SK-N-MC (cell line): ENCODE results near the gene SPRED3.

Source experiments
- DNase-seq: peaks from one replicate; pipeline ENCODE4 v3.0.0-alpha.2; 2011; ENCODE audit warnings: low read depth, low spot score
- H3K27ac ChIP-seq: fragments of 200-600 bp; sonication (generic); 2 replicates; pipeline ENCODE4 v1.5.1; 2016; ENCODE audit warnings: mixed run types
- H3K36me3 ChIP-seq: fragments of 200-600 bp; sonication (generic); 2 replicates; pipeline ENCODE4 v1.6.1; 2017; ENCODE audit warnings: antibody characterized with exemption, low read length, mixed read lengths; ENCODE audit not compliant: insufficient read depth
- H3K4me3 ChIP-seq: fragments of 200-600 bp; sonication (generic); 2 replicates; pipeline ENCODE4 v1.5.1; 2016
- H3K9ac ChIP-seq: fragments of 200-600 bp; sonication (generic); 2 replicates; pipeline ENCODE4 v1.8.0; 2017; ENCODE audit warnings: mixed run types, mixed read lengths; ENCODE audit not compliant: insufficient read length
- H3K9me3 ChIP-seq: fragments of 200-600 bp; sonication (generic); 2 replicates; pipeline ENCODE4 v1.6.1; 2017; ENCODE audit warnings: low read depth, mild to moderate bottlenecking, antibody characterized with exemption, low read length, moderate library complexity, mixed read lengths
- EZH2 ChIP-seq: fragments of 200-600 bp; sonication (generic); IDR thresholded peaks from one replicate; pipeline ENCODE4 v1.6.1; 2017; ENCODE audit warnings: antibody characterized with exemption
- FOXP2 ChIP-seq: optimal IDR thresholded peaks from 2 replicates; pipeline ENCODE3; 2011; ENCODE audit warnings: mild to moderate bottlenecking, moderate library complexity; ENCODE audit not compliant: insufficient read depth; ENCODE audit errors: extremely low read length, control extremely low read depth
- POLR2AphosphoS5 ChIP-seq: IDR thresholded peaks from 2 replicates; pipeline ENCODE4 v1.6.1; 2012; ENCODE audit warnings: mild to moderate bottlenecking, low read depth, low read length, borderline replicate concordance

SPRED3 gene

DNA sequence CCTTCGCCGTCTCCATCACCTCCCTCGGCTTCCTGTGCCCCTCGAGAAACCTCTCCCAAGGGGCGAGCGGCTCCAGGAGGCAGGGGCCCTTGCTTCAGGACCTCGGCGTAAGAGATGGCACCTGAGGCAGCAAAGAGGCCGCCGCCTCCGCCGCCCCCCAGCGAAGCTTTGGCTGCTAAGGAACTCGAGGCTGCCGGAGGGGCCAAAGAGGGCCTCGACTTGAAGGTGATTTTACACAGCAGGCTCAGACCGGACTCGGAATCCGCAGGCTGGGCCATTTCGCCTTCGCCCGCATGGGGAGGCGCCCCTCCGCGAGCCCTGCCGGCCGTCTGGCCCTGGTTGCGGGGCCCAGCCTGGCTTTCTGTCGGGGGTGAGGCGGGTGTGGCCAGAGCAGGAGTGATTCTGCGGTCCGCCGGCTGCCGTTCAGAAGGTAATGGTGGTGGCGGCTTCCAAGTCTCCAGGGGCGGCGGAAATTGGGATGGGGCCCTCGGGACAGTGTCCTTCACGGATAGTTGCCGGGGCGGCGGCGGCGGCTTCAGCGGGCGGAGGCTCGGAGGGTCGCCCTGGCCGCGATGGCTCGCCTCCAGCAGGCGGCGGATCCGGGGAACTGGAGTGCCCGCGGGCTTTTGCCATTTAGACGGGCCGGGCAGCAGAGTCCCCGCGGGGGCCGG lies 2.1 kb upstream of the SPRED3 start:
- no peak for TF ChIP-seq POLR2AphosphoS5
- TF ChIP-seq EZH2 = no peak
- no peak for TF ChIP-seq FOXP2
- Histone ChIP-seq H3K4me3 (no peak overlapping the region), H3K9ac (no peak overlapping the region), H3K9me3 (no peaks in the 10 kb centered on the region), H3K36me3 (peaks cover 15% of the 10 kb centered on the region; the same call in 1 of the 2 replicates), H3K27ac (no peak overlapping the region)
- no peak for DNase-seq

DNA sequence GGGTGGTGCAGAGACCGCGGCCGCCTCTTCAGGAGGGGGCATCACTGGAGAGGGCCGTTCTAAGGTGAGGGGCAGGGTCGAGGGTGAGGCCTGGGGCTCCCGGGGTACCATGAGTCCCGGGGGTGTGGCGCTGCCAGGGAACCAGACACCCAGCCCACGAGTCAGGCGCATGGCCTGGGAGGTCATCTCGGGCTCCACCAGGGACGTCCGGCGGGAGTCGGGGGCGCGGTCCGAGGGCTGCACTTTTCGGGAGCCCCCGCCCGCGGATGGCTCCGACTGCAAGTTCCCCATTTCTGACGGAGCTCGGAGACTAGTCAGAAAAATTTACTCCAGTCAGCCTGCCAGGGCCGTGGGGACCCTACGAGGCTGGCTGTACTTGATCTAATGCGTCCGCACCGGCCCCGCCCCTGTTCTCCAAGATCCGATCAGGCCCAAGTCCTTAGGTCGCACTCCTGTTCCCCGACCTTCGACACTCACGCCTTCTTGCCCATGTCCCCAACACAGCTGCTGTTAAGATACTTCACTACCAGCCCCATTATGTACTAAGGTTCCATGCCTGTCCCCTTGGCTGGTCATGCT lies 1.4 kb upstream of the SPRED3 start:
- TF ChIP-seq EZH2 (no peak), POLR2AphosphoS5 (no peak), FOXP2 (no peak)
- H3K4me3 ChIP-seq = peak overlapping the region; percentile 97
- no peak for DNase-seq
- peaks cover 9% of the 10 kb centered on the region; the same call in 1 of the 2 replicates for H3K36me3 ChIP-seq
- H3K27ac ChIP-seq = no peak overlapping the region
- H3K9ac ChIP-seq = no peak overlapping the region
- no peaks in the 10 kb centered on the region for H3K9me3 ChIP-seq

- H3K9ac ChIP-seq = peak within 1 kb of the TSS; percentile 57
- H3K9me3 ChIP-seq = no peaks in the 10 kb centered on the region
- peak within 1 kb of the TSS; percentile 97 for H3K4me3 ChIP-seq
- H3K27ac ChIP-seq = 0 out of 2 replicates have a peak within 1 kb of the TSS, but pooled peaks have one; percentile 16
- peaks cover 5% of the 10 kb centered on the region; the same call in 1 of the 2 replicates for H3K36me3 ChIP-seq
- peak; percentile 91 for DNase-seq
- TF ChIP-seq EZH2 = no peak
- TF ChIP-seq POLR2AphosphoS5 = no peak
These were observed 748 bp upstream of the SPRED3 start, which contains the start of gene GGN for GRCh38 chr19:38387550-38388348. GGN (minus strand) TSS chr19:38388034; CDS start chr19:38387261, 773 bp downstream.

DNA sequence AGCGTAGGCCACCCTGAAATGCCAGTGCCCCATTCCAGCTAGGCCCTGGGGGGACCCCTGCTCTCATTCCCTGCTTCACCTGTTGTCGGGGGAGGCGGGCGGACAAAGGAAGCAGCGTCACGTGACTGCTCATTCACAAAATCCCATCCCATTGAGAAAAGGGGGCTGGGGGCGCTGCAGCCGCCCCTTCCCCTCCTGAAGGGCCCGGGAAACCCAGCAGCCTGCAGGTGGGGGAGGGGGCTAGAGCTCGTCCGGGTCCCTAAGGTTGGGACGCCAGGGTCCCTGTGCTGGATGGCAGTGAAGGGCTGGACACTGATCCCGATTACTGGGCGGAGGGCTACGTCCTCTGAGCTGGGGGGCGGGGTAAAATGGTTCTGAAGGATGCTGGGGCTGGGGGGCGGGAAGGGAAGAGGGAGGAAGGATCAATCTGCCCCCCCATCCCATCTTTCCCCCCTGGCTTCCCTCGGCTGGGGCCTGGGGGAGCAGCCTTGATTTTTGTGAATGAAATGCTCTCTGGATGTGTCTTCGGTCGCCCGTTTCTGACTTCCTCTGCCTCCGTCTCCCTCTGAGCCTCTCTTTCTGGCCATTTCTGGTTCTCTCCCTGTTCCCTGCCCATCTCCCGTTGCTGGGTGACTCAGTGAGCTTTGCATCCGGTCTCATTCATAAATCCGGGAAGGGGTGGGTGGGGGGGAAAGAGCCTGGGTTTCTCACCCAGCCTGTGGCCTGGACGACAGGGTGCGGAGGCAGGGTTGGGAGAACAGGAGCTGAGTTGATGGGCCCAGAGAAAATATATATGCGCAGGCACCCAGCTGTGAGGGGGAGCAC lies 816 bp downstream of the SPRED3 start:
- no peak for DNase-seq
- Histone ChIP-seq H3K9ac (peak overlapping the region; percentile 55), H3K4me3 (peak overlapping the region; percentile 97), H3K9me3 (no peaks in the 10 kb centered on the region), H3K36me3 (no peaks in the 10 kb centered on the region), H3K27ac (no peak overlapping the region)
- no peak for TF ChIP-seq EZH2
- no peak for TF ChIP-seq FOXP2
- TF ChIP-seq POLR2AphosphoS5 = no peak

GRCh38 chr19:38389957-38390924 lies 1.7 kb downstream of the SPRED3 start:
- TF ChIP-seq EZH2 = no peak
- no peak for TF ChIP-seq FOXP2
- TF ChIP-seq POLR2AphosphoS5 = no peak
- Histone ChIP-seq H3K9ac (no peak overlapping the region), H3K9me3 (no peaks in the 10 kb centered on the region), H3K36me3 (no peaks in the 10 kb centered on the region), H3K27ac (no peak overlapping the region), H3K4me3 (no peak overlapping the region)
- no peak for DNase-seq

- H3K9me3 ChIP-seq = no peaks in the 10 kb centered on the region
- no peak for DNase-seq
- no peaks in the 10 kb centered on the region for H3K36me3 ChIP-seq
- H3K4me3 ChIP-seq = no peak overlapping the region
- no peak for TF ChIP-seq EZH2
- TF ChIP-seq POLR2AphosphoS5 = no peak
- H3K27ac ChIP-seq = no peak overlapping the region
- no peak overlapping the region for H3K9ac ChIP-seq
These were observed 3.5 kb downstream of the SPRED3 start for GRCh38 chr19:38391911-38392464.
